Limb (tissue), 2 donors: ENCODE data around the gene TAX1BP1.
A peak's percentile ranks its signal among the peaks of the same experiment; 100 is the strongest.
"Not testable (repeated sequence)": the region's sequence is repeated elsewhere in the genome, so short reads cannot be mapped to it uniquely, and the experiment has no call there.

ENCODE experiments used
- DNase-seq, 2 donors: peaks; one replicate each; pipeline ENCODE4 v3.0.0-alpha.2; 2016; ENCODE audit errors: extremely low spot score in 2 of 2

The TAX1BP1 gene

DNA sequence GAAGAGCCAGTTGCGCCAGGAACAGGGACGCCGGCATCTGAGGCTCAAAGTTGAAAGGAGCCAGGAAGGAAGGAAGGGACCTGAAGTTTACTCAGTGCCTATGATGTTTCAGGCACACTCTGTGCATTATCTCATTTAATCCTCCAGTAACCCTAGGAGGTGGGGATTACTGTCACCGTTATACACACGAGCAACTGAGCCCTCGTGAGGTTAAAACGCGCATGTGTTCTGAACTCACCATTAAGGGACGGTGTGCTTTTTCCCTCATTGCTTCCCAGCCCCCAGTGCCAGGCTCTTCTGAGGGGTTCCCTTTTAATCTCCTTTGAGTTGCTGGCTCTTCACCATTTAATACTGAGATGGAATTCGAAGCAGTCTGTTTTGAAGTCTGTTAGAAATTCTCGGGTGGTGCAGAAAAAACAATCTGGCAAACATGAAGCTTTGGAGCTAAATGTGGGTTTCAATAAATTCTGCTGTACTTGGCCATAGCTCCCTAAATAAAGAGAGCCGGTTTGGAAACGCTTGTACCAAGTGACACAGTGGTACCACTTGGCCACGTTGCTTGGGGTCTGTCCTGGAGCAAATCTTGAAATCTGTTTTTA is 102.2 kb downstream of the TAX1BP1 start:
- peak in 1 of 2 donors; percentile 10 for DNase-seq

DNA sequence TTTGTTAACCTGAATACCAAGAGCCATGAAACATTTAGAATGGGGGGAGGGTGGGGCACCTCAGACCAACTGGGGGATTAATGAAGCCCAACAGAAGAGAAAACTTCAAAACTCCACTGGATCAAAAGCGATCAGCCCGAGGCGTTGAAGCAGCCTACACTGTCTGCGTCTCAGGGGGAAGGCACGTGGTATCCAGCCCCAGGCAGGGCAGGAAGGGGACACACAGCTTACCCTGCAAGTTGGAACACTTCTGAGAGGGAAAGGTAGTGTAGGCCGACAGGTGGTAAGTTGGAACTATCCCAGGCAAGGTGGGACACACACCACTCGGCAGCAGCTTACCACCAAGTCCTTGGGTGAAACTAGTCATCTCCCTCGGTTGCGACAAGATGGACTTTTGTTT is 102.9 kb downstream of the TAX1BP1 start:
- DNase-seq = no peak

DNA sequence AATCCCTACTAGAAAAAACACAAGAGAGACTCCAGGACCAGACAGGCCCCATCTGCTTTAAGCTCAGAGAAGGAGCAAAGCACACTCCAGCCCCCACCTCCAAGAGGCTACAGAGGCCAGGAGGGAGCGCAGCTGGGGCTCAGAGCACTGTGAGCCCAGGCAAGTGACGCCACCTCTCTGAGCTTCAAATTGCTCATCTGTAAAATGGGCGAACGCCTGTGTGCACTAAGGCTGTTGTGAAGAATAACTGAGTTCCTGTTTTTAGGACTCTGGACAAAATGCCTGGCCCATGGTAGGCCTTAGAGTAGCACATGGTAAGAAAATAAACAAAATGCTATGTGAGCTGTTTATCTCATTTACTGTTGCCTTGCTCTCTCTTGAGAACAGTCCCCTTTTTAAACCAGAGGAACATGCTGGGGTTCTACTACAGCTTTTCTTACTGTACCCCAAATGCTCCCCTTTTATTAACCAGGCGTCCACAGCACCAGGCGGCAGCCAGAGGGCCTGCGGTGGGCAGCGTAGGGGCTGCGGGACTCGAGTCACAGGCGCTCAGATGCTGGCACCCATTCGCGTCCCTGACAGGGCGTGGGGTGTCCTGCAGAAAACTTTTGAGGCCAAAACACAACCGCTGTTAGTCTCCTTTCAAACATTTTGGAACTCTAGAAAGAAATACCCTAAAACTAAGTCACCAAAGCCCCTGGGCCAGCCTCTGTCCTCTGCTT is 103.8 kb downstream of the TAX1BP1 start:
- no peak for DNase-seq

DNA sequence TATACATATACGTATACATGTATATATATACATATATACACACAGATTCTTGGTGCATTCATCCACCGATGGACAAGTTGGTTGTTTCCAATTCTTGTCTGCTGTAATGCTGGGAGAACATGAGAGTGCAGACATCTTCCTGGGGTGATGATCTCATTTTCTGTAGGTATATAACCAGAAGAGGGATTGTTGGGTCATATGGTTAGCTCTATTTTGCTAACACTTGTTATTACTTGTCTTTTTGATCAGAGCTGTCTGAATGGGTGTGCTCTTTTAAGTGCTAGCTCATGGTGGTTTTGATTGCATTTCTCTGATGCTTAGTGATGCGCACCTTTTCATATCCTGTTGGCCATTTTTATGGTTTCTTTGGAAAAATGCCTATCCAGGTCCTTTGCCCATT is 106.4 kb downstream of the TAX1BP1 start:
- DNase-seq = no peak

DNA sequence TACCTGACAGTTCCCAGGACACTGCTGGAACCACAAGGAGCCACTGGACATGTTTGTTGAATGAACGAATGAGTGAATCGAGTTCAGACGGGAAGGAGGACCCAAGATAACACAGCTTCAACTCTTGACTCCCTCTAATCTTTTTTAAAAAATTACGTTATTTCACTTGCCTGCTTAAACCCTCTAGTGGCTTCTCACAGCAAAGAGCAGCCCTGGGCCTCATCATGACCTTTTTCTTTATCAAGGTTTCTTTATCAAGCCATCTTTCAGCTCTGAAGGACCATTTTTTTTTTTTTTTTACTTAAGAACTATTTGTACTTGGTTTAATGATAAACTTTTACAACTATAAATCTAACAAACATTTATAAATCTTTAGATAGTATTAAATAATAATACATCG is 110.6 kb downstream of the TAX1BP1 start:
- no peak for DNase-seq

DNA sequence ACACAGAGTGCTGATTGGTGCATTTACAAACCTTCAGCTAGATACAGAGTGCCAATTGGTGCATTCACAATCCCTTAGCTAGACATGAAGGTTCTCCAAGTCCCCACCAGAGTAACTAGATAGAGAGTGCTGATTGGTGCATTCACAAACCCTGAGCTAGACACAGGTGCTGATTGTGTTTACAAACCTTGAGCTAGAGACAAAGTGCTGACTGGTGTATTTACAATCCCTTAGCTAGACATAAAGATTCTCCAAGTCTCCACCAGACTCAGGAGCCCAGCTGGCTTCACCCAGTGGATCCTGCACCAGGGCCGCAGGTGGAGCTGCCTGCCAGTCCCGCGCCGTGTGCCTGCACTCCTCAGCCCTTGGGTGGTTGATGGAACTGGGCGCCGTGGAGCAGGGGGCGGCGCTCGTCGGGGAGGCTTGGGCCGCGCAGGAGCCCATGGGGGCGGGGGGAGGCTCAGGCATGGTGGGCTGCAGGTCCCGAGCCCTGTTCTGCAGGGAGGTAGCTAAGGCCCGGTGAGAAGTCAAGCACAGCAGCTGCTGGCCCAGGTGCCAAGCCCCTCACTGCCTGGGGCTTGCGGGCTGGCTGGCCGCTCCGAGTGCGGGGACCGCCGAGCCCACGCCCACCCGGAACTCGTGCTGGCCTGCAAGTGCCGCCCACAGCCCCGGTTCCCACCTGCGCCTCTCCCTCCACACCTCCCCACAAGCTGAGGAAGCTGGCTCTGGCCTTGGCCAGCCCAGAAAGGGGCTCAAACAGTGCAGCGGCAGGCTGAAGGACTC is 116.9 kb downstream of the TAX1BP1 start:
- not testable (repeated sequence) for DNase-seq

DNA sequence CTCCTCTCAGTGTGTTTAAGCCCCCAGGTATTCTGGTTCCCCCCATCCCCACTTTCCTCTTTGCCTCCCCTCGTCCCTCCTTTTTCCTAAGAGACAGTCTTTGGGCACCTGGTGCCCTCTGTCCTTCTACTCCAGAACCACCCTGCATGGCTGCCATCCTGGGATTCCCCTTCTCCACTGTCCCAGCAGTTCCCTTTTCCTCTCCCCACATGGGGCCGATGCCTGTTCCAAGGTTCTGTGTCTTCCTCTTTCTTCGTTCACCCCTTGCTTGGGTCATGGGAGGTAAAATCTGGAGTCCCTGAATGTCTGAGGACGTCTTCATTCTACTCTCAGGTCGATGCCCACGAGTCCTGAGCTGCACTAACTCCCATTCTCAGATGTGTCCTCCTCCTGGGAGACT is 120.8 kb downstream of the TAX1BP1 start:
- no peak for DNase-seq

- DNase-seq = no peak
Observed at GRCh38 chr7:27861747-27862146, 121.8 kb downstream of the TAX1BP1 start.

DNA sequence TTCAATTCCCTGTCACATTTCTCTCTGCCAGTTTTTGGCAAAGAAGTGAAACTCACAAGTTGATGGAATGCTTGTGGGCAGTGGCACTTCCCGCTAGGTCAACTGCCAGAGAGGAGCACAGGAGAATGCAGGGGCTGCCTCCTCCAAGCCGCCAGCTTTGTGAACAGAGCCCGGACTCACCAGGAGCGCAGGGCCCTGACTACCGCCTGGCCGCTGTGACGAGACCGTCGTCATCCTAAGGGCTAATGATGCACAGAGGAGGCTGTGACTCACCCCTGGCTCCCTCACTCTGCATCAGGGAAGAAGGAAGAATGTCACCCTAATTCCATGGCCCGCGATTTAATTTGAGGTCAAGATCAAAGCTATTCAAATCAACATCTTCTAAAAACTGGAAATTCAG is 123.9 kb downstream of the TAX1BP1 start:
- no peak for DNase-seq

- DNase-seq = no peak
Observed at GRCh38 chr7:27866256-27866655, 126.3 kb downstream of the TAX1BP1 start.

GRCh38 chr7:27866828-27867672 is 127.1 kb downstream of the TAX1BP1 start:
- peak in 1 of 2 donors; percentile 9 for DNase-seq

DNA sequence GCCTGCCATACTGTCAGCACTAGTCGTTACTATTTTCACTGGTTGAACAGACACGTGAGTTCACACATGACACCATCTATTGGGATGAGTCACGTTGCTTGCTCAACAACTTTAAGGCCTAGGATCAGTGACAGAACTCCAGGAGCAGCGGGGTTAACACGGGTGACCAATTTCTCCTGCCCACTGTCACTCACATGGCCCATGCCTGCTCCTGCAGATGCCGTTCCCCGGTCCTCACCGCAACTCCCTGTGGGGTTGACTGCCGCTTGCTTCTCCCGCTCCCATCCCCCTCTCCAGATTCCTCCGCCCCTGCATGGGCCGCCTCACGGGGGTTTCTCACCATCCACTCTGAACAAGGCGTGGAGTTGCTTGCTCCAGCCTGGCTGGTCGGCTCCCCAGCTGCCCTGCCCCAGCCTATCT is 128.2 kb downstream of the TAX1BP1 start:
- no peak for DNase-seq

DNA sequence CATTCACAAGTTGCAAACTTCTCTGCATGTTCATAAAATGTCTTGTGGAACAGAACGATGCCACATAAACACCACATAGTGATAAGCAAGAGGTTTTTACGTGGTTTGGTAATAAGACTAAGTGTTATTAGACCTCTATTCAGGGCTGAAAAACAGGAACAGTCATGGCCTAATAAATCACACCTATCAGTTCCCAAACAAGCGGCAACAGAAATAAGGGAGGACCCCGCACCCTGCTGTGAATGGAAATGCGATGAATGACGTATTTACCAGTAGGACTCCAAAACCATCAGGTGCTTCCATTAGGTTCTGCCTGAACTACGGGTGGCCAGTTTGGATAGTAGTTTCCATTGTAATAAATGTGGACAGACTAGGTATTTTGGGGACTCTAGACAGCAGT is 129.1 kb downstream of the TAX1BP1 start:
- no peak for DNase-seq

DNA sequence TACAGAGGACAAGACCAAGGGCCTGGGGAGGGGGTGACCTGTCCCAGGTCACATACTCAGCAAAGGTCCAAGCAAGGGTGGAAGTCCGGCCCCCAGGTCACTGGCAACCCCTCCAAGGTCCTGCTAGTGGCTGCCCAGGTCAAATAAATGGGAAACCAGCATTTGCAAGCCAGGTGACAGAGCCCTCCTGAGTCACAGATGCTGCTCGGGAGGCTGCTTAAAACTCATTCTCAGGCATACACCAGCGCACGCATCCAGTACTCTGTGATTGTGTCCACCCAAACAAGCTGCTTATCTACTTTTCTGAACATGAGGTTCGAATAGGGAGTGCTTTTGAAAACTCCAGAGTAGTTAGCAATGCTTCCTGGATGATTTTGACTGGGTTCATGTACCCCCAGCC is 130.6 kb downstream of the TAX1BP1 start:
- DNase-seq = no peak

DNA sequence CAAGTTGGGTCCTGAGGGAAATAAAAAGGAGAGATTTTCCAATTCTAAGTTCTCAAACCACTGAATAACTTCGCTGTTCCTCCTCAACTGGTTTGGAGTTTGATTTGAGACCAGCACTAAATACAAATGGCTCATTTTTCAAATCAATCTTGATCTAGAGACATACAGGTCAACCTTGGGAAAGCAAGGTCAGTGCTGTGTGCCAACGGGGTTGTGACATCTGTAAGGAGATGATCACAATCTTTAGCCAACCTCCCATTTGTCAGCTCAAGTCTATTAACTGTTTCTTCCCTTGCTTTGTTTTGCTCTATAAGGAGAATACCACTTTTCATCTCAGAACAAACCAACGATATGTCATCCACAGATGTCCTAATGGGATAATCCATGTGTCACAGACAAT is 131.1 kb downstream of the TAX1BP1 start:
- no peak for DNase-seq

DNA sequence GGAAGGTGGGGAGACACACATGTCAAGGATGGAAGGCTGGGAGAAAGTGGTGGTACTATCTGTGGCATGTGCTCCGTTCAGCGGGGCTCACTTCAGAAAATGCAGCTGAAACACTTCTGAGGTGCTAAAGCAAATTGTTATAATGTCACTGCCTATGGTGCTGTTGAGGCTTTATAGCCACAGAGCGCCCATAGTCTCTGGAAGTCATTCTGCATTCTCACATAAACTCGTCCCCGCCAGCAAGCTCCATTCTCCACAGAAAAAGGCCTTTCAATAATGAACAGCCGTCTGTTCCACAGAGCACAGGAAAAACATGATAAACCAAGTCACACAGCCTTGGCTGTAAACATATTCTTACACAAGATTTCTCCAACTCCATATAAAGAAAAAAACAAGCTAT is 131.9 kb downstream of the TAX1BP1 start:
- no peak for DNase-seq

DNA sequence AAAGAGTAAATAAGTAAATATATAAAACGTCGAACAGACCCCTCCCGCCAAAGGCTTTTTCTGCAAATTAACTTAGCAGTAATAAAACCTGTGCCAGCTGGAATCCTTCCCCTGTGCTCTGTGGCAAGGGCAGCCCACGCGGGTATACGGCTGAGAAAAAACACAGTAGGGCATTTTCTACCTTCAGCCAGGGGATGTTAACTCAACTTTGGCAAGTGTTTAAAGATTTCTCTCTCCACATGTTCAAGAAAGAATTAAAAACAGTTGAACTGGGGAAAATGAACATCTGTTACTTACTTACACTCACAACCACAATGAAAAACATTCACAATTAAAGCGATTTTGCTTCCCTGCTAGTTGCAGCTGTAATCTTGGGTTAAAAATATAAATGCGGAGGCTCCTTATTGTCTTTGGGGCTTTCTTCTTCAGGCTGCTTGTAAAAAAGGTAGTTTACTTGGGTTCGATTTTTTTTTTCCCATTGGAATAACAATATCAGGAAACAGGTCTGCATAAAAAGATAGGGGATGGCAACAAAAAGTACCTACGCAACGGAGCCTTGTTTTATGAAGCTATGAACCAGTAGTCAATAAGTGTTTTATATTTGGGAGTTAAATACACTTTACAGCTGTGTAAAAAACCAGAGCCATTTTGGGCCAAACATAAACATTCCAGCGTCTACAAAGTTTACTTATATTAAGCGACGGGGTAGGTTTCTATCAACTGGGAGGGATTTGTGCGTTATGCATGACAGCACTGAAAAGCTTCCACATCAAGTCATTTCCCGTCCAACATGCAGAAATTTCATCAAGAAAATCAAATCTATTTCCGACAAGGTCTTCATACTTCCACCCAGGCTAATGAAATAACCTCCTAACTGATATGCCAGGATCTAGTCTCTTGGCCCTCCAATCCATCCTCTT is 132.7 kb downstream of the TAX1BP1 start:
- peak in 1 of 2 donors; percentile 61 for DNase-seq

DNA sequence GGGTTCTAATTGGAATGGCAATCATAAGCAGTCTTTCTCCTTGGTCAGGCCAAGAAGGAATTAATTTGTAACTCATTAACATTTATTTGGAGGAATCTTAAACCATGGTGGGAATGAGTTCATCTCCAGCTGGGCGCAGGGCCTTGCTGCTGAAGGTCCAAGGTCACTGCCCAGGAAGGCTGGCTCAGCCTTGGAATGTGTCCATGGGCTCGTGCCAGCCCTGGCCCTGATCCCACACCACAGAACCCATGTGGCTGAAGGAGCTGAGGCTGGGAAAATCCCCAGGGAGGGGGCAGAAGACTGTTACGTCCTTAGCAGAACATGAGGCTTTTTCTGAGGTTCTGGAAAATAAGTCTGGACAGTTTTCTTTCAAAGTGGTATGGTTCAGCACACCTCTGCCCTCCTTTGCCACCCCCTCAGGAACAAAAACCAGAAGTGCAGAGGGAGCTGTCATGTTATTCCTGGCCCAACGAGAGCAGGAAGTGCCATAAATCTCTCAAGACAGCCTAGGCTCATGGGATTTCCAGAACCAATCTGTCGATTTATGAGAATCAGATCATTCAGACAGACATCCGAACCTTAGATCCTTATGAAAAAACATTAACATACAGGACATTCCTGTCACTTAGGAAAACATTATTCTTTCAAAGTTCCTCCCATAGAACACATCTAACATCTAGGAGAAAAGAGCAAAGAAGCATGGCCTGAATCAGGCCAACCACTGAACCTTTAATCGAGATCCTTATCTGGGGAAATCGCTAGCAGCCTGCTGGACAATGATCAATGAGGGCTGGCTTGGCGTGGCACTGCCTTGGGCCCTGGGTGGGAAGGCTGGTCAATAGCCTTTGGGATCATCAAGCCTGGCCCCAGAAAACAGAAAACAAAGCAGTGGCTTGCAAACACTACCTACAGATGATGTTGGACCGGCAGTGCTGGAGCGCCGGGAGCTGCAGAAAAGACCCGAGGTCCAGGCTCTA is 134.3 kb downstream of the TAX1BP1 start:
- no peak for DNase-seq

DNA sequence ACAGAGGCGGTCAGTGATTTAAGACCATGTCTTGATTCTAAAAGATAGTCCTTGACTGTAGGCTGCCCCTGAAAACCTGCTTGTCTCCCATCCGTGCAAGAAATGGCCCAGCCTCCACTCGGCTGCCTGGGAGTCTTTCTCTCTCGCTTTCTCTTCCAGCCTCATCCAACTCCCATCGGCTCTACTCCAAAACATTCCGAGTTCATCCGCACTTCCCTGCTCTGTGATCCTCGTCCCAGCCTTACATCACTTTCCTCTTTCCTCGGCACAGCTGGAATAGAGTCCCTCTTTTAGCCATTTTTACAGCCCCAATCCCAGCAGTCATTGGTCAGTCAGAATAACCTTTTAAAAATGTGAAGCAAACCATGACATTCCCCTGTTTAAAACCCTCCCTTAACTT is 135.1 kb downstream of the TAX1BP1 start:
- no peak for DNase-seq
